DMS153 (cell line): ENCODE measurements around the gene ZNF880.
"Not testable (repeated sequence)": the region's sequence is repeated elsewhere in the genome, so short reads cannot be mapped to it uniquely, and the experiment has no call there.

Experiments used
- DNase-seq: peaks from one replicate; lab custom pipeline; 2025; lab: John Stamatoyannopoulos, UW

Gene ZNF880

DNA sequence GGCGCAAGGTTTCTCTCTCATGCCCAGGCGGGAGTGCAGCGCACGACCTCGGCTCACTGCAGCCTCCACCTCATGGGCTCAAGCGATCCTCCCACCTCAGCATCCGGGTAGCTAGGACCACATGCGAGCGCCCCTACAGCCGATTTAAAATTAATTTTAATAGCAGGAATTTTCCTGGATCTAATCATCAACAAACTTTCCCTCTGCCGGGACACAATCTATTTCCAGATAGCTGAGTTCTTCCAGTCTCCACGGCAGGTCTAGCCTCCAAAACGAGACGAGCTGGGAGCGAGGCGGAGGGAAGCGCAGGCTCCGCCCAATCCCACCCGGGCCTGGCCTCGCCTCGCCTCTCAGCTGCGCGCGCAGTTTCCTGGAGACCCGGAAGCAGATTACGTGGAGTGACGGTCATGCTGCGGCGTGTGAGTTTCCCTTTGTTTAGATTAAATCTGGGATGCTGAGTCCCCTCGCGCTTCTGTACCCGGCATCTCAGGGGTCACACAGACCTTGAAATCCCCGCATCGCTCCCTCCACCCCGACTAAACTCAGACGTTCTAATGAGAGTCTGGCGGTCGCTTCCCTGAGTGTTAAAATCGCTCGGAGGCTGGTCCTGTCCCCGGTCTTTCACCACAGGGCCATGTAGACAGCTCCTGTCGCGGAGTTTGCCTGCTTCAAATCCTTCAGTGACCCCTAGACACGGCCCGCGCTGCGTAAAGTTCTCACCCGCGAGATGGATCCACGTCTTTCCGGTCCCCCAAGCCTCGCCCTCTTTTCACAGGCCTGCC, at the start of gene ZNF880:
Gene ZNF880, plus strand, starts transcription at position 365 of the 782 bp plus-strand sequence. Its CDS starts 43 bp downstream, at position 408.
- DNase-seq: peak; percentile 61

DNA sequence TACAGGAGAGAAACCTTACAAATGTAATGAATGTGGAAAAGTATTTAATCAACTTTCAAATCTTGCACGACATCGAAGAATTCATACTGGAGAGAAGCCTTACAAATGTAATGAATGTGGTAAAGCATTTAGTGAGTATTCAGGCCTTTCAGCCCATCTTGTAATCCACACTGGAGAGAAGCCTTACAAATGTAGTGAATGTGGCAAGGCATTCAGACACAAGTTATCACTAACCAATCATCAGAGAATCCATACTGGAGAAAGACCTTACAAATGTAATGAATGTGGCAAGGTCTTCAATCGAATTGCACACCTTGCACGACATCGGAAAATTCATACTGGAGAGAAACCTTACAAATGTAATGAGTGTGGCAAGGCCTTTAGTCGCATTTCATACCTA, 47.3 kb upstream of the ZNF880 start:
- DNase-seq: no peak

- DNase-seq: no peak
Measured at GRCh38 chr19:52331757-52332156, 38.0 kb upstream of the ZNF880 start.

DNA sequence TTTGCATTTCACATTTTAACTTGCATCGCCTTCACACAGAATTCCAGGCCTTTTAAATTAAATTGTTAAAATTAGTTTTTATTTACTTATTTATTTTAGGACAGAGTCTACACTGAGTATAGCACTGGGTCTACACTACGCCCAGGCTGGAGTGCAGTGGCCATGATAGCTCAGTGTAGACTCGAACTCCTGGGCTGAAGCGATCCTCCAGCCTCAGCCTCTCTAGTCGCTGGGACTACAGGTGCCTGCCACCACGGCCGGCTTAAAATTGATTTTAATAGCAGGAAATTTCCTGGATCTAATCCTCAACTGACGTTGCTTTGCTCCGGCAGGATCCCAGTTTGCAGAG, 34.0 kb upstream of the ZNF880 start:
- DNase-seq: no peak

DNA sequence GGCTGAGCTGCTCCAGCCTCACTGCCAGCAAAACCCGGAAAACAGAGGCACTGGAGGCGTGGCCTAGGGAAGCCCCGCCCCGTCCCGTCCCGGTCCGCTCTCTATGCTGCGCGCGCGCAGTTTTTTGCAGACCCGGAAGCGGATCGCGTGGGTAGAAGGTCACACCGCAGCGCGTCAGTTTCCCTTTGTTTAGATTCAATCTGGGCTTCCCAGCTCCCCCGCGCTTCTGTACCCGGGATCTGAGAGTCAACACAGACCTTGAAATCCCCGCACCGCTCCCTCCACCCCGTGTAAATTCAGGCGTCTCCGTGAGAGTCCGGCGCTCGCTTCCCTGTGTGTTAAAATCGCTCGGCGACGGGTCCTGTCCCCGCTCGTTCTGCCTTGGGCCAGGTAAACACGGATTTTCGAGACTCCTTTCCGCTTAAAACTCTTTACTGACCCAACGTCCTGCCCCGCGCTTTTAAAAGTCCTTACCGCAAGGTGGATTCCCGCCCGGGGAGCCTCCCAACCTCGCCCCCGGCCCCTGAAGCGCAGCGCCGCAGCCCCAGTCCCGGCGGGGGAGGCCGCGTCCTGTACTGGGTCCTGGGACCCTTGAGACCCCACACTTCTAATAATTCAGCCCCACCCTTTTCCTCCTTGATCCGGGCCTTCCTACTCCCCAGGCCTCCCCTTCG, 33.5 kb upstream of the ZNF880 start, which contains the start of gene ZNF610:
Gene ZNF610, plus strand, starts transcription at position 127 of the 674 bp plus-strand sequence. CDS start 12,930 bp downstream, outside the sequence.
- peak; percentile 73 for DNase-seq

- no peak for DNase-seq
Measured at GRCh38 chr19:52336791-52337381, 32.8 kb upstream of the ZNF880 start.

- not testable (repeated sequence) for DNase-seq
Measured at GRCh38 chr19:52339022-52339421, 30.7 kb upstream of the ZNF880 start.

DNA sequence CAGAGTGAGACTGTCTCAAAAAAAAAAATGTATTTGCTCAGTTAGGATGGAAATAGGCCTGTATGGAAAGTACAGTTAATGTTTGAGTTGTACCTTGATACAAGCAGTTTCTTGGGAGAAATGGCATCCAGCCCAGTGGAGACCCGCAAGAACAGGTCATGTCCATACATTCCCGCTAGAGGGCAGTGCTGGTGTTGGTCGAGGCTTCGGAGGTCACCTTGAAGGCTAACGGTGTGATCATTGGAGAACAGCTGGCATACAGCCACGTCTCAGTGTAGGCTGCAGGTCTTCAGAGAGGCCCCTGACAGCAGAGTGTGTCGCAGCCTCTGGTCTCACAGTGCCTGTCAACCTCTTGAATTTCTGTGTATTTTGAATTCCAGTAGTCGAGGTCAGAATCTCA, 26.2 kb upstream of the ZNF880 start:
- DNase-seq: no peak

- no peak for DNase-seq
Measured at GRCh38 chr19:52345162-52345561, 24.6 kb upstream of the ZNF880 start.

- DNase-seq: no peak
Measured at GRCh38 chr19:52351512-52351911, 18.2 kb upstream of the ZNF880 start.

DNA sequence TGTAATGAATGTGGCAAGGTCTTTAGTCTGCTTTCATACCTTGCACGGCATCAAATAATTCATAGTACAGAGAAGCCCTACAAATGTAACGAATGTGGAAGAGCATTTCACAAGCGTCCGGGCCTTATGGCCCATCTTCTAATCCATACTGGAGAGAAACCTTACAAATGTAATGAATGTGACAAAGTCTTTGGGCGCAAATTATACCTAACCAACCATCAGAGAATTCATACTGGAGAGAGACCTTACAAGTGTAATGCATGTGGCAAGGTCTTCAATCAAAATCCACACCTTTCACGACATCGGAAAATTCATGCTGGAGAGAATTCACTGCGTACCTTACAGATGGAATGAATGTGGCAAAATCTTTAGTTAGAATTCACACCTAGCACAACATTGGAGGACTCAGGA, 3.3 kb upstream of the ZNF880 start:
- DNase-seq: no peak

DNA sequence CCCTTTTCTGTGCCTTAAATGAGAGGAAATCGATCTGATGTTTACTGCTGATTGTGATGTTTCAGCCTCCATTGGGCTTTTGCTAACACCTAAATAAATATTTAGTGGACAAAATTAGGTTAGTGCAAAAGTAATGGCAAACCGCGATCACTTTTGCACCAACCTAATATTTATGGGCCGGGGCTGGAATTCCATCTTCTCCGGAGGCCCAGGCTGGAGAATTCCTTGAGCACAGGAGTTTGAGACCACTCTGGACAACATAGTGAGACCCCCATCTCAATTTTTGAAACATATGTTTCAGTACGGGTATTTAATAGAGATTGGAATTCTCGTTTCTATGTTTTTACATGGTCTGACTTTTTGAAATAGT, 603 bp downstream of the ZNF880 start:
- DNase-seq: no peak

DNA sequence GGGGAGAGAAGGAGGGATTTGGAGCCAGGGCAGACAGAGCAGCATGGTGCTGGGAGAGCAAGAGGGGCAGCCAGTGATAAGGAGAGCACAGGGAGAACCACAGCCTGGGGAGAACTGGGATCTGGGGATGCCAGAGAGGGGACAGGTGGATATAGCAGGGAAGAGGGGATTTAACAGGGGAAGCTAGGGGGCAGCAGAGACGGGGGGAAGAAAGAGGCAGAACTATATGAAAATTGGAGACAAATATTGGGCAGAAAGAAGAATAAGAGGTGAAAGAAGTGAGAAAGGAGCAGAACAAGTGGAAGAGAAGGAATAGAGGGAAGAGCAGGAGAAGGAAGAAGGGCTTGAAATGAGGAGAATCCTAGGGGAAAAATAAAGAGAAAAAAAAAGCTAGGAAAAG, 21.4 kb downstream of the ZNF880 start:
- no peak for DNase-seq

DNA sequence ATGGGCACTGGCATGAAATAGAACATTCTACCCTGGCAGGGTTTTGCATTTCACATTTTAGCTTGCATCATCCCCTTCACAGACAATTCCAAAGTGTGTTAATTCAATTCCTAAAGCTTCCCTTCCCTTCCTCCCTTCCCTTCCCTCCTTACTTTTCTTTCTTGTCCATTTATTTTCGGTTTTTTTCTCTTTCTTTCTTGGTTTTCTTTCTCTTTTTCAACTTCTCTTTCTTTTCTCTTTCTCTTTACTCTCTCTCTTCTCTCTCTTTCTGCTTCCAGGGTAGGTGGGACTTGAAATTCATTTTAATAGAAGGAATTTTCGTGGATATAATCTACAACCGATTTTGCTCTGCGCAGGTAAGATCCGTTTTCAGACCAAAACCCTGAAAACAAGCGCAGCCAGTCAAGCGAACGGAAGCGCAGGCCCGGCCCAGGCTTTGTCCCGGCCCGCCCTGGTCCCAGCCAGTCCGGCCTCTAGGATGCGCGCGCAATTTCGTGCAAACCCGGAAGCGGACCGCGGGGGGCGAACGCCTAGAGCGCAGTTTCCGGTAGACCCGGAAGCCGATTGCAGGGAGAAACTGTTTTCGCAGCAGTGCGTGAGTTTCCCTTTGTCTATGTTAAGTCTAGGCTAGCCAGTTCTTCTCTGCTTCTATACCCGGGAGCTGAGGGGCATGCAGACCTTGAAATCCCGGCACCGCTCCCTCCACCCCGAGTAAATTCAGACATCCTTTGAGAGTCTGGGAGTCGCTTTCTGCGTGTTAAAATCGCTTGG, 27.8 kb downstream of the ZNF880 start, which contains the start of gene ZNF528:
Gene ZNF528, plus strand, starts transcription at position 540 of the 771 bp plus-strand sequence. CDS start 4,165 bp downstream, outside the sequence.
- DNase-seq: peak; percentile 82

GRCh38 chr19:52398081-52398441, 28.3 kb downstream of the ZNF880 start:
- no peak for DNase-seq

GRCh38 chr19:52410276-52410675, 40.6 kb downstream of the ZNF880 start:
- no peak for DNase-seq

GRCh38 chr19:52415711-52416110, 46.0 kb downstream of the ZNF880 start:
- DNase-seq: no peak

DNA sequence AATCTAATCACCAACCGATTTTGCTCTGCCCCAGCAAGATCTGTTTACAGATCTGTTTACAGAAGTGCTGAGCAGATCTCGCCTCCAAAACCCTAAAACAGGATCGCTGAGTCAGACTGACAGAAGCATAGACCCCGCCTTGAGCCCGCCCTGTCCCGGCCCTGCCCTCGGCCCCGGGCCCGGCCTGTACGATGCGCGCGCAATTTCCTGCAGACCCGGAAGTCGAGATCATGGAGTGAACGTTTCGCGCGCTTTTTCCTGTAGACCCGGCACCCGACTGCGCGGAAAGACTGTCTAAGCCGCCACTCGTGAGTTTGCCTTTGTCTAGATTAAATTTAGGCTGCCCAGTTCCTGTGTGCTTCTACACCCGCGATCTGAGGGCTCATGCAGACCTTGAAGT, 59.2 kb downstream of the ZNF880 start, which contains the start of gene ZNF534:
Gene ZNF534, plus strand, starts transcription at position 212 of the 400 bp plus-strand sequence. CDS start 2,327 bp downstream, outside the sequence.
- no peak for DNase-seq
